ENCODE results near the gene SDK1.

The SDK1 gene

GRCh38 chr7:3469641-3470040, 168.6 kb downstream of the SDK1 start:
- no peak for DNase-seq

DNA sequence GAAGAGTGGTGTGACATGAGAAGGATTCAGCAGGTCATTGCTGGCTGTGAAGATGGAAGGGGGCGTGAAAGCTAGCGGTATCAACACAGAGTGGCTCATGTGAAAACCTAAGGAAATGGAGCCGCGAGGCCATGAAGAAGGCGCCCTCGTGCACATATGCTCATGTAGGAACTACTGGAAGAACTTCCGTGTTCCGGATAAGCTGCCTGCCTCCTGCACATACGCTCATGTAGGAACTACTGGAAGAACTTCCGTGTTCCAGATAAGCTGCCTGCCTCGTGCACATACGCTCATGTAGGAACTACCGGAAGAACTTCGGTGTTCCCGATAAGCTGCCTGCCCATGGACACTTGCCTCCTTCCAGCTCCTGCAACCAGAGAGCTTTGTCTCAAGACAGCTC, 179.1 kb downstream of the SDK1 start:
- no peak for DNase-seq

- no peak for DNase-seq
Measured at GRCh38 chr7:3481435-3481834, 180.4 kb downstream of the SDK1 start.

- DNase-seq: peak; percentile 33
Measured at GRCh38 chr7:3482147-3482921, 181.3 kb downstream of the SDK1 start.

DNA sequence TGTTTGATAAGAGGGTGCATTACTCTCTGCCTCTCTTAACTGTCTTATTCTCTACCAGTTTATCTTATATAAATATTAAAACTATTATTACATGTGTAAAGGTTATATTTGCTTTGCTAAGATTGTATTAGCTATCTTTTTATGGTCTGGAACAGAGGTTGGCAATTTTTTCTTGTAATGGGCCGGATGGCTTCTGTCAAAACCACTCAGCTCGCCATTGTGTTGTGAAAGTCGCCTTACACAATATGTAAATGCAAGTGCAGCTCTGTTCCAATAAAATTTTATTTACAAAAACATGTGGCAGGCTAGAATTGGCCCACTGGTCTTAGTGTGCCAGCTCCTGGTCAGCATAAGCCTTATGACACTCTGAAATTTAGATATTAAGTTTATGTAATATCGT, 185.8 kb downstream of the SDK1 start:
- DNase-seq: no peak

DNA sequence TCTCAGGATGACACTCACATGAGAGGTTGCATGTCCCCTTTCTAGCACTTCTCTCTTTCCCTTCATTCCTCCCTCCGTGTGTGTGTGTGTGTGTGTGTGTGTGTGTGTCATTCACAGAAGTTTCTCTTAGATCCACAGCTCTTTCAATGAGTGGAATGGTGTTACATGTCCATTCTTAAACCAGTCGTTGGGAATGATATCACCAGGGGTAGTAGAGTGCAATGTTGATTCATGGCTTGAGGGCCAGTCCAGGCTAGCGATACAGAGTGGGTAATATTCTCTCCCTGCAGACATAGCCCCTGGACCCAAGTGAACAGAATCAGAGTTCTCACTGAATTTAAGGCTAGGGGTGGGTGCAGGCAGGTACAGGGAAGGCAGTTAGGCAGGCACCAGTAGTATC, 187.8 kb downstream of the SDK1 start:
- no peak for DNase-seq

DNA sequence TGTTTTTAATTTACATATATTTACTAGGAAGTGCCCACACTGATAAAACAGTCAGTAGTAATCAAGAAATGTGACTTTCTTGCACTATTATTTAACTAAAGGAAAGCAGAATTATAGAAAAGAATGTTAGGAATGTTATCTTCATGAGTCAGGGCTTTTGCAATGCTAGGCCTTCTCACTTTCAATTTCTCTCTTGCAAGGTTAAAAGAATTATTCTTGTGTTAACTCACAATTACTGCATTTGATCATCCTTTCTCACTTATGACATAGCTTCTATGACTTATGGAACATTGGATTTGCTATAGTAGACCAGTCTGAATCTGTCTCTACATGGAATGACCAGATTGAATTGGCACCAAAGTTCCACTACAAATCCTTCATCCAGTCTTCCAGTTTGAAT, 192.4 kb downstream of the SDK1 start:
- DNase-seq: no peak

GRCh38 chr7:3494947-3495346, 193.9 kb downstream of the SDK1 start:
- no peak for DNase-seq

DNA sequence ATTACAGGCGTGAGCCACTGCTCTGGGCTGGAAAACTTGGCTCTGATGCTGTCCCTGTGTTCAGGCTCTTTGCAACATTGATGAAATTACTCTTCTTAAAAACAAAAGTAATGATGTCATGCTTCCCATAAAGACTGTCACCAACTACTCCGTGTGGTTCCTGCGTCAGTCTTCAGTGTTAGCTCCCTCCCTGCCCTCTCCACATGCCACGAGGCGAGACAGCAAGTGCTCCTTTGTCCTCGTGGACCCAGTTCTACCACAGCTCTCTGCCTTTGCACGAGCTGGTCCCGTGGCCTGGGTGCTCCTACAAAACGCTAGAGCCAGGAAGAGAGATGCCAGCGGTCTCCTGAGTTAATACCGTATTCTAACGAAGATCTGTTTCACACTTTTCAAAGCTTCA, 194.5 kb downstream of the SDK1 start:
- no peak for DNase-seq

DNA sequence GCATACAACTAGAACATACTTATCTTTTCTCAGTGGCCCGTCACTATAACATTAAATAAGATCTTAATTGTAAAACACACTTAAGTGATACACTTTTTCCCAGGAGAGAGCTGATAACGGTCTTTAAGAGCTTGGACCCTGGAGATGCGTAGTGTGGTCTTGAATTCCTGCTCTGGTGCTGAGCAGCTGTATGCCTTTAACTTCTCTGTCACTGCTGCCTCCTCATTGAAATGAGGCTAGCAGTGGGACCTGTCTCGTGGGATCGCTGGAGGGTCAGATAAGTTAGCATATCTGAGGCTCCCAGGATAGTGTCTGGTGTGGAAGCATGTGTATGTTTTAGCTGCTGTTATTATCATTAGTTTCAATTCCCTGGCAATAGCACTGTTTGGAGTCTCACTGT, 194.9 kb downstream of the SDK1 start:
- DNase-seq: no peak

- peak; percentile 41 for DNase-seq
Measured at GRCh38 chr7:3497796-3498195, 196.7 kb downstream of the SDK1 start.

- DNase-seq: no peak
Measured at GRCh38 chr7:3501671-3502070, 200.6 kb downstream of the SDK1 start.

GRCh38 chr7:3504384-3504783, 203.3 kb downstream of the SDK1 start:
- no peak for DNase-seq

DNA sequence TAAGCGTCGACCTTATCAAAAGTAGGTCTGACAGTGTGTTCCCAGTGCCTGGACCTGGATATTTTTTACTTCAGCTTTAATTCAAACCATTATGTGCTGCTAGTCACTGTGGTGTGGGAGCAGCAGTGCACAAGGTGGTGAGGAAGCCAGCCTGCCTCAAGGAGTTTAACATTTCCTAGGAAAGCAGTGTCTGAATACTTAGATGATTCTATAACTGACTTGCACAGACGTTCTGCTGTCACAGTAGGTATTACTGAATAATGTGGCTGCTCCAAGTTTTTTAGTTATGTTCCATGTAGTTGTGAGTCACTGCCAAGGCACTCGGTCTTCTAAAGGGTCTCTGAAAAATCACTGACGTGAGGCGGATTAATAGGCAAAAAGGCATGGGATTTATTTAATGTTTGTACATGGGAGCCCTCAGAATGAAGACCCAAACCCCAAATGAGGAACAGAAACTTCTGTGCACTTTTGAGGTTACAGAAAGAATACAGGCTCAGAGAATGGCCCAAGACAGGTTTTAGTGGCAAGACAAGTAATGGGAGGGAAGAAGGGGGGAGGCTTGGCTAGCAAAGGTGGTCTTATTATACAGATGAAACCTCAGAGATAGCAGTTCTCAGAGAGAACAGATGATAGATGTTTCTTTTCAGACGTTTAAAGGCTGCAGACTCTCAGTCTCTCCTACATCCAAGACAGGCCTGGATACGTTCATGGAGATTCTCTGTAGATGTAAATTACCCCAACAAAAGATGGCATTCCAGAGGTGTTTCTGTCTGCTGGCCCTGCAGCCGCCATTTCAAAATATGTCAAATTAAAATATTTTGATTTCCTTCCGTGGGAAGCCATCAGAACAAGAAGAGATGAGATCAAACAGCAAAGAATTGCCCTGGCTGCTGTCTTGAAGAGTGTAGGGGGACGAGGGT, 209.3 kb downstream of the SDK1 start:
- no peak for DNase-seq

GRCh38 chr7:3517344-3517743, 216.3 kb downstream of the SDK1 start:
- no peak for DNase-seq

- DNase-seq: no peak
Measured at GRCh38 chr7:3518546-3518945, 217.5 kb downstream of the SDK1 start.

GRCh38 chr7:3520206-3520605, 219.2 kb downstream of the SDK1 start:
- DNase-seq: peak; percentile 42

GRCh38 chr7:3527496-3528124, 226.6 kb downstream of the SDK1 start:
- no peak for DNase-seq

GRCh38 chr7:3533040-3533439, 232.0 kb downstream of the SDK1 start:
- no peak for DNase-seq

DNA sequence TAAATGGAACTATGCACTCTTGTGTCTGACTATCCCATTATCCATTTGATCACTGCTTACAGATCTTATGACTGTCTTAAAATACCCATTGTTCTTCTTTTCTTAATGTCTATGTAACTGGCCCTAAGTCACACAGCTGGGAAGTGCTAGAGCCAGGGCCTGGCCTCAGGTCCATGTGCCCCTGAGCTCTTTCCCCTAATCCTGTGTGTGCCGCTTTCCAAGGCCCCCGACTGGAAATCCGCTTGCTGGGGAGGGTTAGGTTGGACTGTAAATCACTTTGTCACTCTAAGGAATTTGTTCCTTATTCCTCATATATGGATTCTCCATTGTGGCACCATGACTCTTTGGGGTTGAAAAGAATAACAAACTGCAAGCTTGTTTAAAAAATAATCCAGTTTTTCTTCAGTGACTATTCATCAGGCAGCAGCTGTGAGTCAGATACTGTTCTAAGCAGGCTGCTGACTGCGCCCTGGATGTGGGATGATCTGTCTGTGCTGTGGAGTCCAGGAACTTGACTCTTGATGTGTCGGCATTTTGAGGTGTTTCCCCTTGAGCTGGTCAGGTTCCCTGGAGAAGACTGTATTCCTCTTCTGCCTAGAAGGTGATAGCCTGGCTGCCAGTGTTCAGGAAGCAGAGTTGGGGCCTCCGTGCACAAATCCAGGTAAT, 236.3 kb downstream of the SDK1 start:
- DNase-seq: no peak

- no peak for DNase-seq
Measured at GRCh38 chr7:3538041-3538440, 237.0 kb downstream of the SDK1 start.

DNA sequence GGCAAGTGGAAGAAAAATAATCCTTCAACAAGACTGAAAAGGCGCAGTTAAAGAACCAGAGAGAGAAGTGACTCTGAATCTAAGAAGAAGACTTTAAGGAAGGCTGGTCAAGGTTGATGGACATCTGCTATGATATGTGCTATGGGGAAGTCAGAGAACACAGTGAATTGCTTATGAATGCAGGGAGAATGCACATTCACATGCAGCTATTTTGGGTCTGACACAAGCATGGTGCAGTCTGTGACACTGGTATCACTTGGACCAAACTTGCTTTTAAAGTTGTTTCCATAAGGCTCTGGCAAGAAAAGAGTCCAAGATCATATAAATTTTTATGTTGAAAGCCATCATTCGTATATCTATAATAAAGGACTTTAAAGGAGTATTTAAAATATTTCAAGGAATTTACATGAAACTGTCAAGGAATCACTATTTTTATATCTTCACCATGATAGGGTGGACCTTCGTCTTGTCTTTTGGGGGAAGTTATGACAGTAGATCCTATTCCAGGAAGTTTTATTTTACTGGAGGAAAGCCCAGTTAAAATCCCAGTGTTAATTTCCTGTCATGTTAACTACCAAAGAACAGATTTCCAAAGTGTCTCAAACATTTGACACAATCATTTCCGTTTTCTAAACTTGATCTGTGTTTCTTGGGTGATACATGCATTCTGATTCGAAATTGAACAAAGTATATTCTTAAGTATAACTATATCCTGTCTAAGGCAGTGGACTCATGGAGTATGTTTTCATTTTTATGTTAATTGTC, 239.6 kb downstream of the SDK1 start:
- DNase-seq: no peak
